T-helper 2 cell treated with Interferon-gamma antibody and Interleukin-4, amounts not matched to agents 5 μg/mL and 100 μg/mL, for 36 hours (primary cell): ENCODE data around the gene TRIM37.

Experiments used
- DNase-seq: peaks from one replicate; pipeline ENCODE4 v3.0.0; 2021; ENCODE audit warnings: low spot score
- H3K27ac Mint-ChIP-seq: one replicate; pipeline ENCODE4 v1.8.0; 2021; ENCODE audit warnings: mild to moderate bottlenecking, mixed read lengths
- H3K27me3 Mint-ChIP-seq: one replicate; pipeline ENCODE4 v1.8.0; 2021; ENCODE audit warnings: low read depth, mixed read lengths
- H3K36me3 Mint-ChIP-seq: one replicate; pipeline ENCODE4 v1.8.0; 2021; ENCODE audit warnings: low read depth, mixed read lengths
- H3K4me1 Mint-ChIP-seq: one replicate; pipeline ENCODE4 v1.8.0; 2021; ENCODE audit warnings: low read depth, mixed read lengths
- H3K4me3 Mint-ChIP-seq: one replicate; pipeline ENCODE4 v1.8.0; 2022; ENCODE audit warnings: mild to moderate bottlenecking, moderate library complexity, mixed read lengths
- H3K9me3 Mint-ChIP-seq: one replicate; pipeline ENCODE4 v1.8.0; 2021; ENCODE audit warnings: mixed read lengths

The TRIM37 gene

DNA sequence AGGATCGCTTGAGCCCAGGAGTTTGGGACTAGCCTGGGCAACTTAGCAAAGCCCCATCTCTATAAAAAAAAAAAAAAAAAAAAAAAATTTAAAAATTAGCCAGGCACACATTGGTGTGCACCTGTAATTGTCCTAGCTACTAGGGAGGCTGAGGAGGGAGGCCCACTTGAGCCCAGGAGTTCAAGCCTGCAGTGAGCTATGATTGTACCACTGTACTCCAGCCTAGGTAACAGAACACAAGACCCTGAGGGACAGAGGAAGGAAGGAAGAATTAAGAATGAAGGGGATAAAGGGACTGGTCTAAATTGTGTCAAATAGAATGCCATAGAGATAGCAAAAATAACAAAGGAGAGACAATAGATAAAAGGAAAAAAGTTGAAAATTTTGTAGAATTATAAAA, 102.8 kb downstream of the TRIM37 start:
- H3K4me1 Mint-ChIP-seq = peaks cover 18% of the 10 kb centered on the region
- H3K36me3 Mint-ChIP-seq = peaks cover 15% of the 10 kb centered on the region
- H3K4me3 Mint-ChIP-seq = no peak overlapping the region
- H3K27me3 Mint-ChIP-seq = no peaks in the 10 kb centered on the region
- DNase-seq = no peak
- no peak overlapping the region for H3K27ac Mint-ChIP-seq
- no peaks in the 10 kb centered on the region for H3K9me3 Mint-ChIP-seq

DNA sequence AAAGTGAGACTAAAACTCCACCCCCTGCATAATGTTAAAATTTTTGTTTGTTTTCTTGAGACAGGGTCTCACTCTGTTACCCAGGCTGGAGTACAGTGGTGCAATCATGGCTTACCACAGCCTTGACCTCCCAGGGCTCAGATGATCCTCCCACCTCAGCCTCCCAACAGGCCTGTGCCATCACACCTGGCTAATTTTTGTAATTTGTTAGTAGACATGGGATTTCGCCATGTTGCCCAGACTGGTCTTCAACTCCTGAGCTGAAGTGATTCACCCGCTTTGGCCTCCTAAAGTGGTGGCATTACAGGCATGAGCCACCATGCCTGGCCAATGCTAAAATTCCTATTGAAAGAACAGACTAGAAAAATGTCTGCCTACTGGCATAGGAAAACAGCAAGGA, 103.8 kb downstream of the TRIM37 start:
- Mint-ChIP-seq H3K4me3 (peak overlapping the region; percentile 18), H3K27ac (peak overlapping the region; percentile 36), H3K9me3 (no peaks in the 10 kb centered on the region), H3K27me3 (no peaks in the 10 kb centered on the region), H3K36me3 (peaks cover 24% of the 10 kb centered on the region), H3K4me1 (peaks cover 18% of the 10 kb centered on the region)
- no peak for DNase-seq

DNA sequence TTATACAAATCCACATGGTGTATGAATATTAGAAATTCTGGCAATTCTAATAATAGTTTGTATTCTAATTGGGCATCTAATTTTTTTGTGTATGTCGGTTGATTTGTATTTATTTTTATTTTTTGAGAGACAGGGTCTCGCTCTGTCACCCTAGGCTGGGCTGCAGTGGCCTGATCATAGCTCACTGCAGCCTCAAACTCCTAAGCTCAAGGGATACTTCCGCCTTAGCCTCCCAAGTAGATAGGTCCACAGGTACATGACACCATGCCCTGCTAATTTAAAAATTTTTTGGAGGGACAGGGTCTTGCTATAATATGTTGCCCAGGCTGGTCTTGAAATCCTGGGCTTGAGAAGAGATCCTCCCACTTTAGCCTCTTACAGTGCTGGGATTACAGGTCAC, 104.6 kb downstream of the TRIM37 start:
- no peak overlapping the region for H3K4me3 Mint-ChIP-seq
- peaks cover 18% of the 10 kb centered on the region for H3K4me1 Mint-ChIP-seq
- H3K27ac Mint-ChIP-seq = peak overlapping the region; percentile 95
- no peaks in the 10 kb centered on the region for H3K9me3 Mint-ChIP-seq
- DNase-seq = no peak
- H3K27me3 Mint-ChIP-seq = no peaks in the 10 kb centered on the region
- peaks cover 24% of the 10 kb centered on the region for H3K36me3 Mint-ChIP-seq

DNA sequence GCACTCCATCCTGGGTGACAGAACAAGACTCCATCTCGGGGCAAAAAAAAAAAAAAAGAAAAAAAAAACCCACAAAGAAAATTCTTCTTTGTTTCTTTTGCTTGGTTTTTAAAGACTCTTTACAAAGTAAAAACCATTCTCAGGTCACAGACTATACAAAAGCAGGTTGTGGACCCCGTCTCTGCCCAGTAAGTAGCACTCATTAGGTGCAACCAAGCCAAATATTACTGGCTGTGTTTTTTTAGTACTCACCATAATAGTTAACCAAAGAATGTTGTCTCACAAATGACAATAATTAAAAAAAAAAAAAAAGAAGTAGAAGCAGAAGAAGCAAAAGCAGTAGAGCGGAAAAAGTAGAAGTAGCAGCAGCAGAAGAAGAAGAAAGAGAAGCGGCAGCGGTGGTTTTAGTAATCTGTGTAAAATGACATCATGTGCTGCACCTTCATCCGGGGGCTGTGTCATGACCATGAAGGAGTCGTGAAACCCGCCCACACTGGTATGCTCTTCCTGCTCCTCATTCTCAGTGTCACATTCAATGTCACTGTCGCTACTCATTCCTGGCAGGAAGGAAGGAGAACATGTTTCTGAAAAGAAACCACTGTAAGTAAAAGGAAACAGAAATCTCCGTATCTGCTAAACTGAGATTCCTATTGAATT, 105.4 kb downstream of the TRIM37 start:
- Mint-ChIP-seq H3K9me3 (no peaks in the 10 kb centered on the region), H3K27me3 (no peaks in the 10 kb centered on the region), H3K4me3 (peak overlapping the region; percentile 87), H3K4me1 (peaks cover 18% of the 10 kb centered on the region), H3K36me3 (peaks cover 28% of the 10 kb centered on the region), H3K27ac (peak overlapping the region; percentile 95)
- peak; percentile 84 for DNase-seq

DNA sequence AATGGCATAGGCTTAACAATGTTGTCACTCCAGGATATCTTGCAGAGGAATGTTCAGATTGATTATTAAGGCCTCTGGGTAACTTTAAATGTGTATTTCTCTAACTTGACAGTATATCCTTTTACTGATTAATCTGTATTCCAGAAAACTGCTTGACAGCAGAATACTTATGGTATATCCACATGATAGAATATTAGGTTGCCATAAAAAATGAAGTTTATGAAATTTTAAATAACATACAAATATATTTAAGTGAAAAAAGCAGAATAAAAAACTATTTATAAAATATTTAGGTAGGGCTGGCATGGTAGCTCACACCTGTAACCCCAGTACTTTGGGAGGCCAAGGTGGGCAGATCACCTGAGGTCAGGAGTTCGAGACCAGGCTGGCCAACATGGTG, 106.7 kb downstream of the TRIM37 start:
- H3K27ac Mint-ChIP-seq = peak overlapping the region; percentile 31
- DNase-seq = no peak
- H3K36me3 Mint-ChIP-seq = peaks cover 28% of the 10 kb centered on the region
- H3K9me3 Mint-ChIP-seq = no peaks in the 10 kb centered on the region
- H3K4me1 Mint-ChIP-seq = peaks cover 18% of the 10 kb centered on the region
- H3K4me3 Mint-ChIP-seq = no peak overlapping the region
- H3K27me3 Mint-ChIP-seq = no peaks in the 10 kb centered on the region

DNA sequence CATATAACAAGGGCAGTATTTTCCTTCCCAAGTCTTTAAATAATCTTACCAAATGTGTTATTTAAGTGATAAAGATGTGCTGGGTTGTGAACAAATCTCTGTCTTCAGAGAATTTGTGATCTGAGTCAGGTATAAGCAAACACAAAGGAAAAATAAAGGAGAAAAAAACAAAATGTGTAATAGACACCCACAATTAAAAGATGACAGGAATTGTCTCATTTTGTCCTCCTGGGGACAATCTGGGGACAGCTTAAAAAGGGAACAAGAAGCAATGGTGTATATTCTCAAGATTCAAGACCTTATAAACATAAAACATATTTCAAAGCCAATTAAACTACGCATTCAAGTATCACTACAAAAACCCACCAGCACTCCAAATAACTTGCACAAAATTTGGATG, 107.2 kb downstream of the TRIM37 start:
- DNase-seq = no peak
- peaks cover 14% of the 10 kb centered on the region for H3K4me1 Mint-ChIP-seq
- H3K27ac Mint-ChIP-seq = peak overlapping the region; percentile 31
- no peaks in the 10 kb centered on the region for H3K27me3 Mint-ChIP-seq
- peaks cover 28% of the 10 kb centered on the region for H3K36me3 Mint-ChIP-seq
- no peaks in the 10 kb centered on the region for H3K9me3 Mint-ChIP-seq
- H3K4me3 Mint-ChIP-seq = no peak overlapping the region

DNA sequence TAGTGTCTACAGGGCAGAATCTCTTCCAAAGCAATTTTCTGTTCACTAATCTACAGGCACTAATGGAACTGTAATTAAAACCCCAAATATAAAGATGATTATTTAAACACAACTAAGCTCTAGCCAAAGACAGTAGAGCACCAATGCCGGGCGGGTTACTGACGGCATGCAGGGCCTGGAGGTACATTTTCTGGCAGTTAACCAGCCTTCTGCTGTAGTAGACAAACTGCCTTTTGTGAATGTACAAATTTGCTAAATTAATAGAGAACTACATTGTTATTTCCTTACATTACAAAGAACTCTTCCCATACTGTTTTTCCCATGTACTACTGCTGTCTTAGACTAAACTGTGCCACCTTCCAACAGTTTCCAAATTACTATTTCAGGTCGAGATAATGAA, 107.8 kb downstream of the TRIM37 start:
- H3K4me1 Mint-ChIP-seq = peaks cover 13% of the 10 kb centered on the region
- no peak overlapping the region for H3K4me3 Mint-ChIP-seq
- H3K9me3 Mint-ChIP-seq = no peaks in the 10 kb centered on the region
- H3K27ac Mint-ChIP-seq = peak overlapping the region; percentile 39
- H3K27me3 Mint-ChIP-seq = no peaks in the 10 kb centered on the region
- DNase-seq = no peak
- H3K36me3 Mint-ChIP-seq = peaks cover 28% of the 10 kb centered on the region

DNA sequence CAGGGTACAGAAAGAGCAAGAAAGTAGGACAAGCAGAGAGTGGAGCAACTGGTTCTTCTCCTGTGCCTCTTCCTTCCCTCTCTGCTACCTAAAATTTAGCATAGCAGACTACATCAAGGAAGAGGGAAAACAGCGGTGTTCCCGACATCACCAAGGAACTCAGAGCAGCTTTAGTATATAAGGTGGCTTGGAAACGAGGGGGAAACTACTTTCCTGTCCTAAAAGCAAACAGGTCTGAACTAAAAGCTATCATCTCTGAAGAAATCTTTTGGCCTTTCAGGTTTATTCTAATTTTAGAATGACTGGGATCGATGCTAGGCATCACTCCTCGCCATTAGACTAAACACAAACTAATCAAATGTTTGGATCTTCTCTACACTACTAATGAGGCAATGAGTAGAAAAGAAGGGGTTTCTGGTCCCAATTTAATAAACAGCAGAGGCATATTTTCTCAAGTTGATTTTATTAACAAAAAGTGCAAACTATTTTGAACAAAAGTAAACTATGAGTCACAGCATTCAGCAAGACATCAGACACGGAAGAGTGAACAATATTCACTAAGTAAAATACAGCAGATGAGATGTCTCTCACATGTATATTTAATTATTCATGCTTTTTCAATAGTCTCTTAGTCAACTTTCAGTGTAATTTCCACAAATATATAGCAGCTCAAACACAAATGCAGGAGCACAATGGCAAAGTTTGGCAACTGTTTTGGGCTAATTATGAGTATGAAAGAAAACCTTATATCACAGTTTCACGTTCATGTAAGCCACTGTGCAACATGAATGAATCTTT, 108.7 kb downstream of the TRIM37 start:
- H3K27me3 Mint-ChIP-seq = no peaks in the 10 kb centered on the region
- H3K9me3 Mint-ChIP-seq = no peaks in the 10 kb centered on the region
- no peak overlapping the region for H3K27ac Mint-ChIP-seq
- H3K4me3 Mint-ChIP-seq = no peak overlapping the region
- peaks cover 13% of the 10 kb centered on the region for H3K4me1 Mint-ChIP-seq
- peaks cover 28% of the 10 kb centered on the region for H3K36me3 Mint-ChIP-seq
- DNase-seq = no peak

DNA sequence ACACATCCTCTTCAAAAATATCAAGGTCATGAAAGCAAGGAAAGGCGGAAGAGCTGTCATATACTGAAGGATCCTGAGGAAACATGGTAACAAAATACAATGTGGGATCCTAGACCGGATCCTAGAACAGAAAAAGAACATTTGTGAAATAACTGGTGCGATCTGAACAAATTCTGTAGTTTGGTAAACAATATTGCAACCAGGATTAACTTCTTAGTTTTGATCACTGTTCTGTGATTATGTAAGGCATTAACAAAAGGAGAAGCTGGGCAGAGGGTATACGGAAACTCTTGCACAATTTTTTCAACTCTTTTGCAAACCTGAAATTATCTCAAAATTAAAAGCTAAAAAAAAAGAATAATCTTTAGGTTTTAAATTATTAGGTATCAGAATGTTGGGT, 109.7 kb downstream of the TRIM37 start:
- peaks cover 30% of the 10 kb centered on the region for H3K36me3 Mint-ChIP-seq
- no peaks in the 10 kb centered on the region for H3K9me3 Mint-ChIP-seq
- no peaks in the 10 kb centered on the region for H3K27me3 Mint-ChIP-seq
- no peak overlapping the region for H3K4me3 Mint-ChIP-seq
- no peak for DNase-seq
- no peak overlapping the region for H3K27ac Mint-ChIP-seq
- peaks cover 13% of the 10 kb centered on the region for H3K4me1 Mint-ChIP-seq

DNA sequence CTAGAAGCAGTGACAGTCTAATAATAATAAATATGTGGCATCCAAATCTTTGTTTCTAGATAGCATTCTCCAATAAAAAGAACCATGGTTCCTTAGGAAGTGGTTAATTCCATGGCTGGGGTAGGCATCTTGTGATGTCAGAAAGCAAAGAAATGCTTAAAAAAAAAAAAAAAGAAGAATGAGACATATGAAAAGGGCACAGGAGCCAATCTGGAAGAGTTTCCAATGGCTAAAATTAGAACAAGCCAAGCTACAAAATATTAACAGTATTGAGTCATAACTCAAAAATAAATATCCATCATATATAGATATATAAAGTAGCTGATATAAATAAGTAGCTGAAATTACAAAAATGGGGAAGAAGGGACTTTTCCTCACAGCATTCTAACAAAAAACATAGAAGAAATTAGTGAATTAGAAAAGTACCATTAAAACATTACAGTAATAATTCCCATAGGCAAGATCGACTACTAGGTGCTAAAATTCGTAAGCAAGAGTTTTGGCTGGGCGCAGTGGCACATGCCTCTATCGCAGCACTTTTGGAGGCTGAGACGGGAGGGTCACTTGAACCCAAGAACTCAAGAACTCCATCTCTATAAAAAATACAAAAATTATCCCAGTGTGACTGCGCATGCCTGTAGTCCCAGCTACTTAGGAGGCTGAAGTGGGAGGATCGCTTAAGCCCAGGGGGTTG, 111.3 kb downstream of the TRIM37 start:
- Mint-ChIP-seq H3K4me1 (peaks cover 2% of the 10 kb centered on the region), H3K9me3 (no peaks in the 10 kb centered on the region), H3K27ac (no peak overlapping the region), H3K27me3 (no peaks in the 10 kb centered on the region), H3K36me3 (peaks cover 22% of the 10 kb centered on the region), H3K4me3 (no peak overlapping the region)
- DNase-seq = no peak

DNA sequence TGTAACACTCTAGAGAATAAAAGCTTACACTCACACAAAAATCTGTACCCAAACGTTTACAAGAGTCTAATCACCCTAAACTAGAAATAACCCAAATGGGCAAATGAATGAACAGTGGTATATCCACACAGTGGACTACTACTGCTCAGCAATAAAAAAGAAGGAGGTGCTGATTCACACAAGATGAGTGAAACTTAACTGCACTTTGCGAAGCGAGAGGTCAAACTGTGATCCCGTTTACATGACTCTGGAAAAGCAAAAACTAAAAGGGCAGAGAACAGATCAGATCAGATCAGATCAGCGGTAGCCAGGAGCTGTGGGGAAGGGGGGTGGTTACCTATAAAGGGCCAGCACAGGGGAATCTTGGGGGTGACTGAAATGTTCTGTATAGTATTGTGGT, 113.4 kb downstream of the TRIM37 start:
- Mint-ChIP-seq H3K27ac (no peak overlapping the region), H3K36me3 (peaks cover 13% of the 10 kb centered on the region), H3K27me3 (no peaks in the 10 kb centered on the region), H3K4me3 (no peak overlapping the region), H3K4me1 (no peaks in the 10 kb centered on the region), H3K9me3 (no peaks in the 10 kb centered on the region)
- DNase-seq = no peak

DNA sequence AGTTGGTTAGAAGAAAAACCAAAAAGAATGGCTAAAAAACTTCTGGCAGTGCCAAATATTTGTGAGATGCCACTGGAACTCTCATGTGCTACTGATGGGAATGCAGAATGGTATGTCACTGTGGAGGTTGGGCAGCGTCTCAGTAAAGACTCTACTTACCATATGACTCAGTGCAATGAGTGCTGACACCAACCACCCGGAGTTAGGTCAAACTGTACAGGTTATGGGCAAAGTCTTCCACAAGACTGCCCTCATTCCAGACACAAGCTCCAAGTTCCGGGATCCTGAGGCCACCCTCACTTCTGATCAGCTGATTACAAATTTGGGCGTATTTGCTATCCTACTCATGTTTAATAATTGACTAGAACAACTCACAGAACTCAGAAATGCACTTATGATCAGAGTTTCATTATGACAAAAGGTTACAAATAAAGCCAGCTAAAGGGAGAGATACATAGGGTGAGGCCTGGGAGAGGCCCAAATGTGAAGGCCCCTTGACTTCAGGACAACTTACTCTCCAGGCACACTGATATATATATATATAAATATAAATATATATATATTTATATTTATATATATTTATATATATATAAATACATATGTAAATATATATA, 114.9 kb downstream of the TRIM37 start:
- Mint-ChIP-seq H3K4me3 (no peak overlapping the region), H3K9me3 (no peaks in the 10 kb centered on the region), H3K27ac (no peak overlapping the region), H3K36me3 (peaks cover 7% of the 10 kb centered on the region), H3K27me3 (no peaks in the 10 kb centered on the region), H3K4me1 (no peaks in the 10 kb centered on the region)
- DNase-seq = no peak

DNA sequence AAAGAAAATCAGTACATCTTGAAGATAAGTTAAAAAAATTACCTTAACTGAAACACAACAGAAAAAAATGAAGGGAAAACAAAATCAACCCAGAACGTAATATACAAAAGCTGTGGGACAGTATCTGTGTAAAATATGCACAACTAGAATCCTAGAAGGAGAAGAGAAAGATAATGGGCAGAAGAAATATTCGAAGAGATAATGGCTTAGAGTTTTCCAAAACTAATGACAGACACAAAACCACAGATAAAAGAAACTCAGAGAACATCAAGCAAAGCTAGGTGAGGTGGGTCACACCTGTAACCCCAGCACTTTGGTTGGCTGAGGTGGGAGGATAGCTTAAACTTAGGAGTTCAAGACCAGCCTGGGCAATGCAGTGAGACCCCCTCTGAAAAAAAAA, 117.1 kb downstream of the TRIM37 start:
- H3K9me3 Mint-ChIP-seq = no peaks in the 10 kb centered on the region
- H3K27me3 Mint-ChIP-seq = no peaks in the 10 kb centered on the region
- peaks cover 5% of the 10 kb centered on the region for H3K36me3 Mint-ChIP-seq
- no peak for DNase-seq
- no peak overlapping the region for H3K27ac Mint-ChIP-seq
- no peaks in the 10 kb centered on the region for H3K4me1 Mint-ChIP-seq
- no peak overlapping the region for H3K4me3 Mint-ChIP-seq

DNA sequence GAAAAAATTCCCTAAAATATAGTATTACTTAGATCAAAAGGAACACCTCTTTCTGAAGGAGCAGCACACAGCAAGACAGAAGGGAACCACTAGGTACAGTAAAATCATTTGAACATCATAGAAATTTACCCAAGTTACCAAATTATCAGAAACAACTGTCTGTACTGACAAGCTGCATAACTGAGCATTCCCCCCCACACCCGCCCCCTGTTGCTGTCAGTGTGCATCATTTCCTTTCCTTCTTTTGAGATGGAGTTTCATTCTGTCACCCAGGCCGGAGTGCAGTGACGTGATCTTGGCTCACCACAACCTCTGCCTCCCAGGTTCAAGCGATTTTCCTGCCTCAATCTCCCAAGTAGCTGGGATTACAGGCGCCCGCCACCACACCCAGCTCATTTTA, 120.7 kb downstream of the TRIM37 start:
- H3K4me3 Mint-ChIP-seq = no peak overlapping the region
- no peaks in the 10 kb centered on the region for H3K4me1 Mint-ChIP-seq
- H3K9me3 Mint-ChIP-seq = no peaks in the 10 kb centered on the region
- H3K36me3 Mint-ChIP-seq = peaks cover 3% of the 10 kb centered on the region
- no peak overlapping the region for H3K27ac Mint-ChIP-seq
- H3K27me3 Mint-ChIP-seq = no peaks in the 10 kb centered on the region
- no peak for DNase-seq
